SK-N-SH (cell line): ENCODE data around the gene RAD51B. TPM values are rescaled to one million over a fixed set of nuclear protein-coding genes. Genes with fewer than 3 reads are reported as not detected.
"Not testable (repeated sequence)": the region's sequence is repeated elsewhere in the genome, so short reads cannot be mapped to it uniquely, and the experiment has no call there.

Source experiments
- CTCF ChIA-PET: fragments of 300-600, 350-600 bp; formaldehyde crosslinking; extraction: SDS; loops from one replicate; lab custom pipeline; 2021; lab: Yijun Ruan, JAX
- POLR2A ChIA-PET: fragments of 350-600 bp; sonication (Branson Sonifier 250); formaldehyde crosslinking; extraction: SDS; loops from one replicate; lab custom pipeline; 2020; ENCODE audit warnings: antibody characterized with exemption, inconsistent platforms; lab: Yijun Ruan, JAX
- DNase-seq: peaks from one replicate; pipeline ENCODE4 v3.0.0; 2012
- H2AFZ ChIP-seq: fragments of 200-600 bp; sonication (generic); 2 replicates; pipeline ENCODE4 v1.8.1; 2016; ENCODE audit warnings: antibody characterized with exemption, mild to moderate bottlenecking, low read depth
- H3F3A ChIP-seq: fragments of 200-600 bp; sonication (generic); replicated peaks from 2 replicates; pipeline ENCODE3; 2016; ENCODE audit warnings: antibody characterized with exemption, mild to moderate bottlenecking; ENCODE audit not compliant: insufficient read depth
- H3K27ac ChIP-seq, 2 experiments: fragments of 200-500 bp in 1 of 2; fragments of 200-600 bp in 1 of 2; sonication (Bioruptor generic) in 1 of 2; sonication (generic), shearing (Covaris generic) in 1 of 2; 2 replicates each; pipeline versions ENCODE4 v1.5.1 to v1.6.1; 2014 to 2016; ENCODE audit warnings: low read depth in 2 of 2, inconsistent platforms in 1 of 2, low read length in 1 of 2, mild to moderate bottlenecking in 1 of 2, mixed read lengths in 1 of 2
- H3K27me3 ChIP-seq: fragments of 200-600 bp; sonication (generic), shearing (Covaris generic); 2 replicates; pipeline ENCODE4 v1.6.1; 2016; ENCODE audit warnings: mixed run types; ENCODE audit not compliant: insufficient read depth
- H3K36me3 ChIP-seq, 2 experiments: fragments of 200-500 bp in 1 of 2; fragments of 200-600 bp in 1 of 2; sonication (Bioruptor generic) in 1 of 2; sonication (generic) in 1 of 2; replicated peaks in 1 of 2; 2 replicates each; pipeline versions ENCODE3 to v1.5.1; 2014 to 2016; ENCODE audit warnings: low read length in 1 of 2, mild to moderate bottlenecking in 1 of 2; ENCODE audit not compliant: insufficient read depth in 2 of 2, control insufficient read depth in 1 of 2
- H3K4me1 ChIP-seq, 2 experiments: fragments of 200-500 bp in 1 of 2; fragments of 200-600 bp in 1 of 2; sonication (Bioruptor generic) in 1 of 2; sonication (generic), shearing (Covaris generic) in 1 of 2; 2 replicates each; pipeline versions ENCODE4 v1.5.1 to v1.6.1; 2014 to 2016; ENCODE audit warnings: low read depth in 1 of 2, low read length in 1 of 2, mixed run types in 1 of 2; ENCODE audit not compliant: insufficient read depth in 2 of 2, control insufficient read depth in 1 of 2
- H3K4me2 ChIP-seq: fragments of 200-600 bp; sonication (generic), shearing (Covaris generic); 2 replicates; pipeline ENCODE4 v1.6.1; 2017; ENCODE audit warnings: mixed run types
- H3K4me3 ChIP-seq, 2 experiments: fragments of 200-500 bp in 1 of 2; fragments of 200-600 bp in 1 of 2; sonication (Bioruptor generic) in 1 of 2; sonication (generic), shearing (Covaris generic) in 1 of 2; 2 replicates each; pipeline versions ENCODE4 v1.5.1 to v1.8.1; 2014 to 2016; ENCODE audit warnings: low read depth in 2 of 2, inconsistent platforms in 1 of 2, low read length in 1 of 2, mild to moderate bottlenecking in 1 of 2, mixed read lengths in 1 of 2, moderate library complexity in 1 of 2
- H3K79me2 ChIP-seq: fragments of 200-600 bp; sonication (generic); 2 replicates; pipeline ENCODE4 v1.8.1; 2017; ENCODE audit warnings: mild to moderate bottlenecking; ENCODE audit not compliant: insufficient read depth
- H3K9ac ChIP-seq: fragments of 200-600 bp; sonication (generic); 2 replicates; pipeline ENCODE4 v1.6.1; 2017; ENCODE audit warnings: mixed run types
- H3K9me2 ChIP-seq: fragments of 200-600 bp; sonication (generic); 2 replicates; pipeline ENCODE4 v1.6.1; 2017; ENCODE audit warnings: mixed run types
- H3K9me3 ChIP-seq: fragments of 200-600 bp; sonication (generic); 2 replicates; pipeline ENCODE4 v1.6.1; 2017; ENCODE audit warnings: mixed run types, mild to moderate bottlenecking, moderate library complexity
- H4K20me1 ChIP-seq: fragments of 200-600 bp; sonication (generic); 2 replicates; pipeline ENCODE4 v1.6.1; 2017; ENCODE audit warnings: mild to moderate bottlenecking, mixed run types; ENCODE audit not compliant: insufficient read depth
- ELF1 ChIP-seq: IDR thresholded peaks from 2 replicates; pipeline ENCODE4 v1.4.0; 2012
- EZH2phosphoT487 ChIP-seq: fragments of 200-600 bp; sonication (generic); IDR thresholded peaks from 2 replicates; pipeline ENCODE4 v1.6.1; 2017; ENCODE audit warnings: low read depth, mixed run types, mild to moderate bottlenecking, antibody characterized with exemption, moderate library complexity, borderline replicate concordance
- FOSL2 ChIP-seq: IDR thresholded peaks from 2 replicates; pipeline ENCODE4 v1.4.0; 2012; ENCODE audit warnings: low read depth, mild to moderate bottlenecking, moderate library complexity, borderline replicate concordance
- FOXM1 ChIP-seq: IDR thresholded peaks from 2 replicates; pipeline ENCODE4 v1.4.0; 2012; ENCODE audit warnings: low read depth, mild to moderate bottlenecking
- GATA2 ChIP-seq: sonication (generic); formaldehyde crosslinking; IDR thresholded peaks from 2 replicates; pipeline ENCODE4 v1.5.0; 2020; ENCODE audit warnings: mild to moderate bottlenecking, missing genetic modification reagents
- MEF2A ChIP-seq: IDR thresholded peaks from 2 replicates; pipeline ENCODE4 v1.4.0; 2012; ENCODE audit warnings: low read depth, borderline replicate concordance
- MXI1 ChIP-seq: IDR thresholded peaks from 2 replicates; pipeline ENCODE4 v1.6.1; 2012; ENCODE audit warnings: mild to moderate bottlenecking, low read depth, low read length, improper control_type of control experiment
- NRF1 ChIP-seq: IDR thresholded peaks from 2 replicates; pipeline ENCODE4 v1.6.1; 2012; ENCODE audit warnings: low read depth, mild to moderate bottlenecking, low read length
- RAD21 ChIP-seq: IDR thresholded peaks from 2 replicates; pipeline ENCODE4 v1.6.1; 2012; ENCODE audit warnings: mild to moderate bottlenecking, low read length
- RCOR1 ChIP-seq: fragments of 150-350 bp; IDR thresholded peaks from 2 replicates; pipeline ENCODE4 v1.6.1; 2017; ENCODE audit warnings: antibody characterized with exemption, low read length
- RFX5 ChIP-seq: IDR thresholded peaks from 2 replicates; pipeline ENCODE4 v1.6.1; 2012; ENCODE audit warnings: mild to moderate bottlenecking, improper control_type of control experiment, low read length
- RXRA ChIP-seq: IDR thresholded peaks from 2 replicates; pipeline ENCODE4 v1.4.0; 2012; ENCODE audit warnings: low read depth, mild to moderate bottlenecking, borderline replicate concordance
- TCF12 ChIP-seq: IDR thresholded peaks from 2 replicates; pipeline ENCODE4 v1.4.0; 2012
- TEAD4 ChIP-seq: IDR thresholded peaks from 2 replicates; pipeline ENCODE4 v1.4.0; 2012; ENCODE audit warnings: mild to moderate bottlenecking, borderline replicate concordance; ENCODE audit not compliant: insufficient read depth
- YY1 ChIP-seq: IDR thresholded peaks from 2 replicates; pipeline ENCODE4 v1.4.0; 2012; ENCODE audit warnings: low read depth, mild to moderate bottlenecking
- WGBS: methylation state at CpG from one replicate; pipeline ENCODE4 v1.1.6; 2017; ENCODE audit warnings: low lambda C conversion rate; 5-methylcytosine and 5-hydroxymethylcytosine counted together
- polyA plus RNA-seq, 3 experiments: library from polyadenylated mRNA; depleted of rRNA; stranded (reverse); fragments of >200 nt; gene quantifications; 2 replicates each; pipeline ENCODE4 v1.2.3, GENCODE V29; 2012
- TF ChIP-seq, protein P1 (sequence below): IDR thresholded peaks from 2 replicates; pipeline ENCODE4 v1.4.0; 2012; ENCODE audit warnings: low read depth
- TF ChIP-seq, protein P2 (sequence below): IDR thresholded peaks from 2 replicates; pipeline ENCODE4 v1.6.1; 2012; ENCODE audit warnings: mild to moderate bottlenecking, low read depth, low read length, moderate library complexity
- TF ChIP-seq, protein P3 (sequence below): fragments of 200-600 bp; sonication (generic); IDR thresholded peaks from 2 replicates; pipeline ENCODE4 v1.6.1; 2017; ENCODE audit warnings: antibody characterized with exemption, mild to moderate bottlenecking, moderate library complexity
- TF ChIP-seq, protein P4 (sequence below): fragments of 150-350 bp; IDR thresholded peaks from 2 replicates; pipeline ENCODE4 v1.6.1; 2017; ENCODE audit warnings: antibody characterized with exemption, low read length, low read depth, borderline replicate concordance

Gene RAD51B
- polyA plus RNA-seq, 1 of the 3 experiments (the other 2 are of a cell fraction), result 6.0 TPM

DNA sequence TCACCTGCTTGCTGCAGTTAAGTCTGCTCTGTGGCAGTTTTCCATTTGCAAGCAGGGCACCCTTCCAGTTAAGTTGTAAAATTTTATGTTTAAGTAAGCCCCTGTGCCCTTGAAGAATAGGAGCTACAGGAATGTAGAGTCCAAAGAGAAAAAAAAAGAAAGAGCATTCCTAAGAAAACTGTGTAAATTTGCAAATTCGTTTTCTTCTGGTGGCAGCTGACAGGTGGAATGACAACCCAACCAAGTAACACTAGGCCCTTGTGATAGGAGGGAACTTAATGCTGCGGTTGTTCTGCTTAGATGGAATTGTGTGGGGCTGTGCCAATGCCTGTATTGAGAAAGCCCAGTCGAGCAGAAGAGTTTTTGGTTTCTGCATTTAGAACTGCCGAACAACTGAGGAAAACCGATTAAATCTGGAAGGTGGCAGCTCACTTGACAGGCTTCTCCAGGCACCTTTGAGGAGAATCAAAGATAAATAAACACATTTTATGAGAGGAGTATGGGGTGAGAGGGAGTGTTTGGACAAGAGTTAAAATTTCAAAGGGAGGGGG lies 280.0 kb downstream of the RAD51B start (continued):
- TF ChIP-seq RXRA, result no peak

DNA sequence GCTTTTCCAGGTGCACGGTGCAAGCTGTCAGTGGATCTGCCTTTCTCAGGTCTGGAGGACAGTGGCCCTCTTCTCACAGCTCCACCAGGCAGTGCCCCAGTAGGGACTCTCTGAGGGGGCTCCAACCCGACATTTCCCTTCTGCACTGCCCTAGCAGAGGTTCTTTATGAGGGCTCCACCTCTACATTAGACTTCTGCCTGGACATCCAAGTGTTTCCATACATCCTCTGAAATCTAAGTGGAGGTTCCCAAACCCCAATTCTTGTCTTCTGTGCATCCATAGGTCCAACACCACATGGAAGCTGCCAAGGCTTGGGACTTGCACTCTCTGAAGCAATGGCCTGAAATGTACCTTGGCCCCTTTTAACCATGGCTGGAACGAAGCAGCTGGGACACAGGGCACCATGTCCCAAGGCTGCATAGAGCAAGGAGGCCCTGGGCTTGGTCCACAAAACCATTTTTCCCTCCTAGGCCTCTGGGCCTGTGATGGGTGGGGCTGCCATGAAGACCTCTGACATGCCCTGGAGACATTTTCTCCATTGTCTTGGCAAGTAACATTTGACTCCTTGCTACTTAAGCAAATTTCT lies 282.2 kb downstream of the RAD51B start:
- H3K9me2 ChIP-seq, H3K9ac ChIP-seq, DNase-seq, H3F3A ChIP-seq, H2AFZ ChIP-seq, CTCF ChIA-PET, H3K27ac ChIP-seq, H4K20me1 ChIP-seq, H3K4me3 ChIP-seq, POLR2A ChIA-PET, H3K36me3 ChIP-seq, H3K27me3 ChIP-seq, H3K4me2 ChIP-seq, H3K79me2 ChIP-seq: not testable (repeated sequence)
- Histone ChIP-seq H3K9me3 (peaks cover 10% of the 10 kb centered on the region; the same call in 1 of the 2 replicates), H3K4me1 (peaks cover 0 to 21% of the 10 kb centered on the region in 2 experiments; a peak in 1 of 4 replicates)
- WGBS, result 76% methylated on average over 2 of the region's 3 CpGs

DNA sequence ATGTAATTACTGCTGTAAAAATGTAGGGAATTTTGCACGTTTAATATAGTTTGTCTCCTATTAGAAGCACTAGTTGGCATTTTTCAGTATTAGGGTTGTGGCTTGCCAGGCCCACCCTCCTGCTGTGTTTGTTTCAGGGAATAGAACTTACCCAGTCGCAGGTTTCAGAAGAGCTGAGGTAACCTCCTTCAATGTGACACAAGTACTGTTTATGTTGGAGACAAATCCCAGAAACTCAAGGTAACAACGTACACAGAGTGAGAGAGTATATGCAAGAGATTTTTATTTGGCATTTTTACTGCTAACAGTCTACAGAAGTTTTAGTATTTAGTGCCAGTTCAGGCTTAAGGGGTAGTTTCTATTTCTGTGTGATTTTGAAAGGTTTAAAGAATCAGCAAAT lies 284.3 kb downstream of the RAD51B start:
- no peak for DNase-seq
- POLR2A ChIA-PET, result no interaction called here
- Histone ChIP-seq H3K36me3 (no peaks in the 10 kb centered on the region), H3K79me2 (no peaks in the 10 kb centered on the region), H2AFZ (no peak overlapping the region)
- TF ChIP-seq EZH2phosphoT487 (no peak), FOSL2 (no peak), RCOR1 (no peak), MEF2A (no peak), RAD21 (no peak), NRF1 (no peak), RFX5 (no peak), TEAD4 (no peak), RXRA (no peak), FOXM1 (no peak), TCF12 (no peak), MXI1 (no peak), YY1 (no peak), GATA2 (CRISPR knock-in tag) (no peak), ELF1 (no peak)
- TF ChIP-seq, protein P1, sequence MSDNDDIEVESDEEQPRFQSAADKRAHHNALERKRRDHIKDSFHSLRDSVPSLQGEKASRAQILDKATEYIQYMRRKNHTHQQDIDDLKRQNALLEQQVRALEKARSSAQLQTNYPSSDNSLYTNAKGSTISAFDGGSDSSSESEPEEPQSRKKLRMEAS, result no peak
- TF ChIP-seq, protein P2, sequence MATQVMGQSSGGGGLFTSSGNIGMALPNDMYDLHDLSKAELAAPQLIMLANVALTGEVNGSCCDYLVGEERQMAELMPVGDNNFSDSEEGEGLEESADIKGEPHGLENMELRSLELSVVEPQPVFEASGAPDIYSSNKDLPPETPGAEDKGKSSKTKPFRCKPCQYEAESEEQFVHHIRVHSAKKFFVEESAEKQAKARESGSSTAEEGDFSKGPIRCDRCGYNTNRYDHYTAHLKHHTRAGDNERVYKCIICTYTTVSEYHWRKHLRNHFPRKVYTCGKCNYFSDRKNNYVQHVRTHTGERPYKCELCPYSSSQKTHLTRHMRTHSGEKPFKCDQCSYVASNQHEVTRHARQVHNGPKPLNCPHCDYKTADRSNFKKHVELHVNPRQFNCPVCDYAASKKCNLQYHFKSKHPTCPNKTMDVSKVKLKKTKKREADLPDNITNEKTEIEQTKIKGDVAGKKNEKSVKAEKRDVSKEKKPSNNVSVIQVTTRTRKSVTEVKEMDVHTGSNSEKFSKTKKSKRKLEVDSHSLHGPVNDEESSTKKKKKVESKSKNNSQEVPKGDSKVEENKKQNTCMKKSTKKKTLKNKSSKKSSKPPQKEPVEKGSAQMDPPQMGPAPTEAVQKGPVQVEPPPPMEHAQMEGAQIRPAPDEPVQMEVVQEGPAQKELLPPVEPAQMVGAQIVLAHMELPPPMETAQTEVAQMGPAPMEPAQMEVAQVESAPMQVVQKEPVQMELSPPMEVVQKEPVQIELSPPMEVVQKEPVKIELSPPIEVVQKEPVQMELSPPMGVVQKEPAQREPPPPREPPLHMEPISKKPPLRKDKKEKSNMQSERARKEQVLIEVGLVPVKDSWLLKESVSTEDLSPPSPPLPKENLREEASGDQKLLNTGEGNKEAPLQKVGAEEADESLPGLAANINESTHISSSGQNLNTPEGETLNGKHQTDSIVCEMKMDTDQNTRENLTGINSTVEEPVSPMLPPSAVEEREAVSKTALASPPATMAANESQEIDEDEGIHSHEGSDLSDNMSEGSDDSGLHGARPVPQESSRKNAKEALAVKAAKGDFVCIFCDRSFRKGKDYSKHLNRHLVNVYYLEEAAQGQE, result no peak
- TF ChIP-seq, protein P3, sequence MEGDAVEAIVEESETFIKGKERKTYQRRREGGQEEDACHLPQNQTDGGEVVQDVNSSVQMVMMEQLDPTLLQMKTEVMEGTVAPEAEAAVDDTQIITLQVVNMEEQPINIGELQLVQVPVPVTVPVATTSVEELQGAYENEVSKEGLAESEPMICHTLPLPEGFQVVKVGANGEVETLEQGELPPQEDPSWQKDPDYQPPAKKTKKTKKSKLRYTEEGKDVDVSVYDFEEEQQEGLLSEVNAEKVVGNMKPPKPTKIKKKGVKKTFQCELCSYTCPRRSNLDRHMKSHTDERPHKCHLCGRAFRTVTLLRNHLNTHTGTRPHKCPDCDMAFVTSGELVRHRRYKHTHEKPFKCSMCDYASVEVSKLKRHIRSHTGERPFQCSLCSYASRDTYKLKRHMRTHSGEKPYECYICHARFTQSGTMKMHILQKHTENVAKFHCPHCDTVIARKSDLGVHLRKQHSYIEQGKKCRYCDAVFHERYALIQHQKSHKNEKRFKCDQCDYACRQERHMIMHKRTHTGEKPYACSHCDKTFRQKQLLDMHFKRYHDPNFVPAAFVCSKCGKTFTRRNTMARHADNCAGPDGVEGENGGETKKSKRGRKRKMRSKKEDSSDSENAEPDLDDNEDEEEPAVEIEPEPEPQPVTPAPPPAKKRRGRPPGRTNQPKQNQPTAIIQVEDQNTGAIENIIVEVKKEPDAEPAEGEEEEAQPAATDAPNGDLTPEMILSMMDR, result no peak
- TF ChIP-seq, protein P4, sequence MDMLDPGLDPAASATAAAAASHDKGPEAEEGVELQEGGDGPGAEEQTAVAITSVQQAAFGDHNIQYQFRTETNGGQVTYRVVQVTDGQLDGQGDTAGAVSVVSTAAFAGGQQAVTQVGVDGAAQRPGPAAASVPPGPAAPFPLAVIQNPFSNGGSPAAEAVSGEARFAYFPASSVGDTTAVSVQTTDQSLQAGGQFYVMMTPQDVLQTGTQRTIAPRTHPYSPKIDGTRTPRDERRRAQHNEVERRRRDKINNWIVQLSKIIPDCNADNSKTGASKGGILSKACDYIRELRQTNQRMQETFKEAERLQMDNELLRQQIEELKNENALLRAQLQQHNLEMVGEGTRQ, result no peak
- TF ChIP-seq, all 33 proteins: peak for 0
- no peaks in the 10 kb centered on the region for H3K27me3 ChIP-seq
- H3K9me2 ChIP-seq, result no peaks in the 10 kb centered on the region
- H3K27ac ChIP-seq, result peak overlapping the region; percentile 39 to 58; a peak in 3 of 4 replicates
- H3K4me1 ChIP-seq, result peaks cover 0 to 25% of the 10 kb centered on the region in 2 experiments; a peak in 2 of 4 replicates
- WGBS, result 88% methylated on average over 3 of the region's 3 CpGs
- H3K4me2 ChIP-seq, result no peak overlapping the region
- no peak overlapping the region for H3K9ac ChIP-seq
- H3K4me3 ChIP-seq, result no peak overlapping the region
- CTCF ChIA-PET, result no interaction called here
- no peaks in the 10 kb centered on the region for H4K20me1 ChIP-seq
- H3F3A ChIP-seq, result no peaks in the 10 kb centered on the region
- peaks cover 10% of the 10 kb centered on the region; the same call in 1 of the 2 replicates for H3K9me3 ChIP-seq
